ES-I3 (cell line): ENCODE results near the gene COL20A1.

Experiments used
- H3K36me3 ChIP-seq: 2 replicates; pipeline ENCODE4 v1.6.1; 2013; ENCODE audit warnings: mild to moderate bottlenecking, low read length, control low read depth, moderate library complexity; ENCODE audit not compliant: insufficient read depth
- H3K4me1 ChIP-seq: 2 replicates; pipeline ENCODE4 v1.6.1; 2013; ENCODE audit warnings: mild to moderate bottlenecking, control low read depth, low read length; ENCODE audit not compliant: insufficient read depth
- H3K9ac ChIP-seq: 2 replicates; pipeline ENCODE4 v1.6.1; 2013; ENCODE audit warnings: low read depth, mild to moderate bottlenecking, low read length, moderate library complexity
- H3K9me3 ChIP-seq: 2 replicates; pipeline ENCODE4 v1.6.1; 2013; ENCODE audit warnings: mild to moderate bottlenecking, low read length, moderate library complexity; ENCODE audit not compliant: control insufficient read depth, insufficient read depth

COL20A1 gene

DNA sequence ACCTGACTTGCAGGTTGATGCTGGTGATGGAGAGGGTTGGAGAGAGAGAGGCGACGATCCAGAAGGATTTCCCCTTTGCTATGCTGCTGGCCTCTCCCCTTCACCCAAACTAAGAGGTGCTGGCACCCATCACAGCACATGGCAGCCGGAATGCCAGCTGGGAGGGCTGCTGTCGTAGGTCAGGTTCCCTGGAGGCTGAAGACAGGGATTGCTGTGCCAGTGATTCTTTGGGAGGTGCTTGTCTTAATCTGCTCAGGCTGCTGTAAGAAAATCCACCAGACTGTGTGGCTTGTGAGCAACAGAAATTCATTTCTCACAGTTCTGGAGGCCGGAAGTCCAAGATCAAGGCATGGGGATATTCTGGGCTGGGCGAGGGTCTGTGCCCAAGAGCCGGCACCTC, 24.7 kb upstream of the COL20A1 start:
- Histone ChIP-seq H3K4me1 (peaks cover 5% of the 10 kb centered on the region; the same call in 1 of the 2 replicates), H3K9me3 (no peaks in the 10 kb centered on the region), H3K9ac (no peak overlapping the region), H3K36me3 (no peaks in the 10 kb centered on the region)

DNA sequence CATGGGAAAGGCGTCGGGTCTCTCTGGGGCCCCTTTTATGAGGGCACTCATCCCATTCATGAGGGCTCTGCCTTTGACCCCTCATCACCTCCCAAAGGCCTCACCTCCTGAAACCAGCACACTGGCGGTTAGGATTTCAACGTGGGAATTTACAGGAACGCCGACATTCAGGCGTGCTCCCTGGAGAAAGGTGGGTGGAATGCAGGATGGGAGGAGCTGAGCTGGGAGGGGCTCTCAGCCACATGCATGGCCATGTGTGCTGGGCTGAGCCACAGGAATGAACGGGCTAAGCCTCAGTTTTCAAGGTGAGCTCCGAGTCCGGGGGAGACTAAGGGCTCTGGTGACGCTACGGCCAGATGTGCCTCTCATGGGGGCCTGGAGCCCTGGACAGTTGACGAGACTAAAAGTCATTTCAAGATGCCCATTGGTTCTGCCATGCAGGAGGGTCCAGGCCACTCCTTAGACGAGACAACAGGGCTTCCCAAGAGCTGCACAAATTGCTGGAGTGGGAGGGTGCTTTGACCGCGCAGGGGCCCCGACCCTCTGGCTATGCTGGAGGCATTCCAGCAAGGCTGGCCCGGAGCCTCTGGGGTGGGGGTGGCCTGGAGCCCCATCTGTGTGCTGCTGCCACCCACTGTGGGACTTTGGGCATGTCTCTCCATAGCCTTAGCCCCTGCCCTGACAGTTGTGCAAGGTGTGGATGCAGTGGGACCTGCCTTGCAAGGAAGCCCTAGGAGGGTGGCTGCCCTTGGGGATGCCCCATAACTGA, 24.1 kb upstream of the COL20A1 start:
- H3K9me3 ChIP-seq: no peaks in the 10 kb centered on the region
- H3K4me1 ChIP-seq: peaks cover 5% of the 10 kb centered on the region; the same call in 1 of the 2 replicates
- H3K9ac ChIP-seq: no peak overlapping the region
- H3K36me3 ChIP-seq: no peaks in the 10 kb centered on the region

DNA sequence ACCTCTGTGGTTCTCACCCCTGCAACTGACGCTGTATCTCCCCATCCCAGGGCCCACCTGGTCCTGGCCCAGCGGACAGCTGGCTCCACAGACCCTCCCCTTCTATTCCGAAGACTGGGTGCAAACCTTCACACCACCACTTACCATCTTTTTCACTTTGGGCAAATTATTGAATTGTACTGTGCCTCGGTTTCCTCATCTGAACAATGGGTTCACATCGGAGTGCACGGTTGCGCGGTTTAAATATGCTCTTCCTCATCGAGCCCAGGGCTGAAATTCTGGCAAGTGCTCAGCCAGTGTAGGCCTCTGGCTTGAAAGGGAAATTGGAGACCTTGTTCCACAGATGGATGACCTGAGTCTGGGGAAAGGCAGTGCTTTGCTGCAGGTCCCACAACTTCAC, 23.3 kb upstream of the COL20A1 start:
- Histone ChIP-seq H3K9ac (no peak overlapping the region), H3K9me3 (no peaks in the 10 kb centered on the region), H3K36me3 (no peaks in the 10 kb centered on the region), H3K4me1 (peaks cover 5% of the 10 kb centered on the region; the same call in 1 of the 2 replicates)

DNA sequence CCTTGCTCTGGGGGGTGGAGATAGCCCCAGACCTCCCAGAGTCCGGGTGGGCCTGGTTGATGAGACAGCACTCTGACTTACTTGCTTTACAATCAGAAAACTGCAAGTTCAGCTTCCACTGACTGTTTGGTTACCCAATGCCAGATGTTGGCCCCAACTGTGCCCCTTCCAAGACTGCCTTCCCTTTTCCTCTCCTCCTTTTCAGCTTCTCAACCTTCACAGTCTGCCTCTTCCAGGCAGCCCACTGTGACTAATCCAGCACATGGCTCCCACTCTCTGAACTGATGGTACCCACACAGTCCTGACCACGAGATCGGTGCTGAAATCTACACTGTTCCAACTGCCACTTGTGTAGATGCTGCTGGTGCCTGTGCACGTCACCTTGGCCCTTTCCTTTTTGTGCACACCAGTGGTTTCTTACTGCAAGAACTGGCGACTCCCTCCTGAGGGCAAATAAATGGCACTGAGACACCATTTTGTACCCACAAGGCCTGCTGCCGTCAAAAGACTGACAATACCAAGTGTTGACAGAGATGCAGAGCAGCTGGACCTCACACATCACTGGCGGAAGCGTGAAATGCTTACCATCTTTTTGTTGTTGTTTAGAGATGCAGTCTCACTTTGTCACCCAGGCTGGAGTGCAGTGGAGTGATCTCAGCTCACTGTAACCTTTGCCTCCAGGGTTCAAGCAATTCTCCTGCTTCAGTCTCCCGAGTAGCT, 22.2 kb upstream of the COL20A1 start:
- peaks cover 2% of the 10 kb centered on the region; the same call in 1 of the 2 replicates for H3K36me3 ChIP-seq
- H3K9me3 ChIP-seq: no peaks in the 10 kb centered on the region
- H3K4me1 ChIP-seq: peaks cover 5% of the 10 kb centered on the region; the same call in 1 of the 2 replicates
- H3K9ac ChIP-seq: no peak overlapping the region

DNA sequence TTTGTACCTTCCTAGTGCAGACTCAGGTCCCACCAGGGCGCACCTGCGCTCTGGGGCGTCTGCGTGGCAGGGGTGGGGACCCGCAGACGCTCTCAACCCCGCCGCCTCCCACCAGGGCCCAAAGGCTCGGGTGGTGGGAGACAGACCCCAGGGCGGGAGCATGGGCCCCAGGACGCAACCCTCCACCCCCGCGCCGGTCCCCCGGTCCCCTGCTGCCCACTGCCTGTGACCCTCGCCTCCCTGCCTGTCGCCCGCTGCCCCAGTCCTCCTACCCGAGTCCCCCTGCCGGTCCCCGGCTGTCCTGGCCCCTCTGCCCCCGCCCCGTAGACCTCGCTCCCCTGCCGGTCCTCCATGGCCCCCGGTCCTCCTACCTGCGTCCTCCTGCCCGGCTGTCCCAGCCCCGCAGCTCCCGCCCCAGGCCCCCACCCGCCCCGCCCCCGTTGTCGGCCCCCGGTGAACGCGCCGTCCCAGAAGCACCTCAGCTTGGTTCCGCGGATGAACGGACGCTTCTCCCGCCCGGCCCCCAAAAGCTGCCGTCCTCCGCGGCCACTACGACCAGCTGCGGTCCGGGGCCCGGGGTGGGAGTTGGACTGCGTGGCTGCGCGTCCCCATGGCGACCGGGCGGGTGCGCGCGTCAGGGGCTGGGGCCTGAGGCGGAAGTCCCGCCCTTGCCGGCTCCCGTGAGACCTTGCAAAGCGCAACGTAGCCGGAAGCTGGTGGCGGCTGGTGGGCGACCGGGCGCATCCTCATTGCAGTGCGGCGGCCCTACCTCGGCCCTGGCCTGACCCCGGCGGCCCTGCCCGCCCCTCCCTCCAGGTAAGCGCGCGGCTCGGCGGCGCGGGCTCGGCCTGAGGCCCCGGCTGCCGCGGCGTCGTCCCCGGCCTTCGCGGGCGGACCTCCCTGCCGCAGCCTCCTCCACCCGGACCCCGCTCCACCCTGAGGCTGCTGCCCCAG, 20.6 kb upstream of the COL20A1 start, which contains the start of gene ARFGAP1:
Gene ARFGAP1, plus strand, starts transcription at position 709 of the 954 bp plus-strand sequence. CDS start 2,768 bp downstream, outside the sequence.
- Histone ChIP-seq H3K9me3 (no peaks in the 10 kb centered on the region), H3K36me3 (peaks cover 12% of the 10 kb centered on the region; the same call in 1 of the 2 replicates), H3K4me1 (peaks cover 5% of the 10 kb centered on the region; the same call in 1 of the 2 replicates), H3K9ac (peak within 1 kb of the TSS; percentile 68)

DNA sequence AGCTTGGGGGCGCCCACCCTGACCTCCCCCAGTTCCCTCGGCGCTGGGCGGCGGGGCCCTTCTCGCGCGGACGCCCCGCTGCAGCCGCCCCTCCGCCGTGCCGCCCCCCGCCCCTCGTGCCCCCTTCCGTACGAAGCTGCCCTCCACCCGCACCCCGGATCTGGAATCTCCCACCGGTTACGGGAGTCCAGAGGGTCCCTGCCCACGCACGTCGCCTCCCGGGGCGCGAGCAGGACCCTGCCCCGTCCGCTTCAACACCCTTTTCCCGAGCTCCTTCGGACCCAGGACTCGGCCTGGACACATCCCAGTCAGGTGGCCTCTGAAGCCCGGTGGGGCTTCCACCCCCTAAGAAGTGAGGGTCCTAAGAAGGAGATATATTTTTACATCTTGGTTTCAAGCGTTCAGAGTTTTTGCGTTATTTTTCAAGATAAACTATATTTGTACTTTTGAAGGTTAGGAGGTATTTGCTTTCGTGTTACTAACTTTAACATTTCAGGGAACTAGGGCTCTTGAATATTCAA, 19.9 kb upstream of the COL20A1 start:
- Histone ChIP-seq H3K9me3 (no peaks in the 10 kb centered on the region), H3K36me3 (peaks cover 12% of the 10 kb centered on the region; the same call in 1 of the 2 replicates), H3K4me1 (peaks cover 5% of the 10 kb centered on the region; the same call in 1 of the 2 replicates), H3K9ac (peak overlapping the region; percentile 68)

DNA sequence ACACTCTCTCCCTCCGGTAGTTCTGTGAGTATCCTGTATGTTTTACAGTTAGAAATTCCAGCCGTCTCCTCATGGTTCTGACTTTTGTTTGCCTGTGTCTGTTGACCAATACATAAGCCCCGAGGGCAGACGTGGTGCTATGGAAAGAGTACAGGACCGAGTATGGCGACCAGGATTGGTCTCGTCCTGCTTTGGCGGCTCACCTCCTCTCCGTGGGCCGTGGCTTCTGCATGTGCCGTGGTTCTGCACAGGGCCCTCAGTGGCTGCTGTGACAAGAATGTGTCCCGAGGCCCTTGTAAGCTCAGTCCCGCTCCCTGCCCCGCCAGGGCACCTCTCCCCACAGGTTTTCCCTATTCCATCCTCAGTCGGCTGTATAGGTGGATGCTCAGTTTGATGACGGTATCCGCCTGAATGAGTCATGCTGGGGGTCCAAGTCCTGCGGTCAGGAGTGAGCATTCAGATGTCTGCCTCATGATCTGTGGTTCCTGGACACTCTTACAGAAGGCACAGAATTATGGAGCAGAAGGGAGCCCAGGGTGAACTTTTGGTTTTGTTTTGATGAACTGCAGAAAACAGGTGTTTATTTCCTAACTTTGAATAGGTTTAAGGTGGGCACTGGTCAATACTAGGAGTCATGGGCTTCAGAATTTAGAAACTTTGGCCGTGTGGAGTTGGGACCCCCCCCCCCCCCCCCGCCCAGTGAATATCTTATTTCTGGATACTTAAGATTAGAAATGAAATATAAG, 19.2 kb upstream of the COL20A1 start:
- no peaks in the 10 kb centered on the region for H3K9me3 ChIP-seq
- H3K36me3 ChIP-seq: peaks cover 18% of the 10 kb centered on the region; the same call in 1 of the 2 replicates
- H3K4me1 ChIP-seq: peaks cover 4% of the 10 kb centered on the region; the same call in 1 of the 2 replicates
- peak overlapping the region; percentile 68 for H3K9ac ChIP-seq

DNA sequence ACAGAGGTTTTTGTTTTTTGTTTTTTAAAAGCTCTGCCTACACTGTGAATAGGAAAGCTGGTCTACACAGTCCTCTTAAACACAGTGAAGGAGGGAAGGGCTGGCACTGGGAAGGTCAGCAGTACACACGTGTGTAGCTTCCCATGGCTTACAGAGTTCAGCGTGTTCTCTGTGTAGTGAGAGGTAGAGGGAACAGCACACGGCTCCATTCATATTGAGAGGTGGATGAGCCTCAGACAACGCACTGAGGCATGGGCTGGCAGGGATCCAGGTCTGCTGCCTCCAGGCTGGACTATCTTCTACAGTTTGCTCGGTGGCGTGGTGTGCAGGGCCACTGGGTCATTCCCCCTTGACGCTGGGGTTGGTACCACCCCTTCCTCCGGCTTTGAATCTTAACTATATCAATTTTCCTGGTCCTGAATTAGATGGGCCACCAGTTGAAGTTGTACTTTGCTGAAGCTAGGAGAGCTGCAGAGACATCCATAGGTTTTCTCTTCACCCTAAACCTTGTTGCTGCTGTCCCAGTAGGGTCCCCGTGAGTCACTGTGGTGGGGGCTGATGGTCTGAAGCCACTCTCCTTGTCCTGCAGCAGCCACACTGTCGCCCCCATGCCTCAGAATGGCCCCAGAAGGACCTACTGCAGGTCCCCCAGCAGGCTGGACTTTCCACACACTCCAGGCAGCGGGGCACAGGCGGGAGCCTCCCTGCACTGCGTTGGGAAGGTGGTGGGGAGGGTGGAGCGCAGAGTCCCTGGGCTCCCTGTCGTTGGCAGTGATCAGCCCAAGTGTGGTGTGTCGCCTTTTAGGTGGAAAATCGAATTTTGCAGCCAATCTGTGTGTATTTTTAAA, 18.4 kb upstream of the COL20A1 start:
- H3K36me3 ChIP-seq: peaks cover 21% of the 10 kb centered on the region; the same call in 1 of the 2 replicates
- no peak overlapping the region for H3K9ac ChIP-seq
- H3K4me1 ChIP-seq: no peaks in the 10 kb centered on the region; the same call in 1 of the 2 replicates
- no peaks in the 10 kb centered on the region for H3K9me3 ChIP-seq

DNA sequence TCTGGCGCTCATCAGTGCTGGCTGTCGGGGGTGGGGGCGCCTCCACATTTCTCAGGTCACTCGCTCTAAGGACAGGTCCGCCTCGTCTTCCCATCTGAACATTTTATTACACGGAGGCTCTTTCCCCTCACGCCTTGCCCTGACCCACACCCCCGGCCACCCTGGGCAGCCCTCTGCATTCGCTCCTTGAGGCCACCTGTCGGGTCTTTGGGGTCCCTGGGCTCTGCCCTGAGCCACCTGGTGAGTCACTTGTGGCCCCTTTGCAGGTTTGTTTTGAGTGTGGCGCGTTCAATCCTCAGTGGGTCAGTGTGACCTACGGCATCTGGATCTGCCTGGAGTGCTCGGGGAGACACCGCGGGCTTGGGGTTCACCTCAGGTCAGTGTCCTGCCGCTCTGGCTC, 17.2 kb upstream of the COL20A1 start:
- no peak overlapping the region for H3K9ac ChIP-seq
- no peaks in the 10 kb centered on the region for H3K9me3 ChIP-seq
- no peaks in the 10 kb centered on the region; the same call in 1 of the 2 replicates for H3K4me1 ChIP-seq
- H3K36me3 ChIP-seq: peaks cover 21% of the 10 kb centered on the region; the same call in 1 of the 2 replicates

DNA sequence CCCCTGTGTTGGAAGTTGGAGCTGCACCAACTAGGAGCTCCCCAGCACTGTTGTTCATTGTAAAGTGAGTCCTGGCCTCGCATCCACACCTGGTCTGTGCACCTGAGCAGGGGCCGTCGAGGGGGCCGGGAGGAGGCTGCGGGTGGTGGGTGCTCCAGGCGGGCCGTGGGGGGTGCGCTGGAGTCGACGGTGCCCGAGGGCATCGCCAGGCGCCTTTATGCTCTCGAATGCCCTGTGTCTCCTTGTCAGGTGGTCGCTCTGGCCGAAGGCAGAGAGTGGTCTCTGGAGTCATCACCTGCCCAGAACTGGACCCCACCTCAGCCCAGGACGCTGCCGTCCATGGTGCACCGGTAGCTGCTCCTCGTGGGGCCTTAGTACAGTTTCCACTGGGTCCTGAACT, 16.0 kb upstream of the COL20A1 start:
- peaks cover 21% of the 10 kb centered on the region; the same call in 1 of the 2 replicates for H3K36me3 ChIP-seq
- no peaks in the 10 kb centered on the region for H3K9me3 ChIP-seq
- no peak overlapping the region for H3K9ac ChIP-seq
- no peaks in the 10 kb centered on the region; the same call in 1 of the 2 replicates for H3K4me1 ChIP-seq

DNA sequence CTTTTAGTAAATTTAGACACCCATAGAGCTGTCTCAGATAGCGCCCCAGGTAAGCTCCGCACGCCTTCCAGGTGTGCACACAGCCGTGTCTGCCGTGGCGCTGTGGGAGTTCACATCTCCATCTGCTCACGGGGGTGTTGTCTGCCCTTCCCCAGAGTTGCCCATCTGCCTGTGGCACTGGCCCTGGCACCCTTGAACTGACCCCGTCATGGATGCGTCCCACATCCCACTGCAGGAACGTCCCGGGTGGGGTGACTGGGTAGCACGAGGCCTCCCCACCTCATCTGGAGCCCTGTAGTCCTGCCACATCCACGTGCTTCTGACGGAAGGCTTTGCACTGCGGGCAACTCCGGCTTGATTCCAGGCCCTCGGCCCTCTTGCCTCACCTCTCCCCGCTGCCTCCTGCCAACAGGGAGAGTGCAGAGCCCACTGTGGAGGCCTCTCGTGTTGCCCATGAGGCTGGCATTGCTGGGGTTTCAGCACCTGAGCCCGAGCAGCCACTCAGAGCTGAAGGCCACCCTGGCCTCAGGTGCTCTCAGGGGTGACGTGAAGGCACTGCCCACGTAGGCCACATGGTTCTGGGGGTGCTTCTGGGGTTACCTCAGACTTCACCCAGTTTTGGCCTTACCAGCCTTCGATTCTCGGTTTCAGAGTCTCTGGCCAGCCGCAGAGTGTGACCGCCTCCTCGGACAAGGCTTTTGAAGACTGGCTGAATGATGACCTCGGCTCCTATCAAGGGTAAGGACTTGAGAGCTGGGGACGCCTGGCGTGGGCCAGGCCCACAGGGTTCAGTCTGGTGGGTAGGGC, 15.3 kb upstream of the COL20A1 start:
- H3K9me3 ChIP-seq: no peaks in the 10 kb centered on the region
- H3K4me1 ChIP-seq: no peaks in the 10 kb centered on the region; the same call in 1 of the 2 replicates
- H3K9ac ChIP-seq: no peak overlapping the region
- peaks cover 21% of the 10 kb centered on the region; the same call in 1 of the 2 replicates for H3K36me3 ChIP-seq

DNA sequence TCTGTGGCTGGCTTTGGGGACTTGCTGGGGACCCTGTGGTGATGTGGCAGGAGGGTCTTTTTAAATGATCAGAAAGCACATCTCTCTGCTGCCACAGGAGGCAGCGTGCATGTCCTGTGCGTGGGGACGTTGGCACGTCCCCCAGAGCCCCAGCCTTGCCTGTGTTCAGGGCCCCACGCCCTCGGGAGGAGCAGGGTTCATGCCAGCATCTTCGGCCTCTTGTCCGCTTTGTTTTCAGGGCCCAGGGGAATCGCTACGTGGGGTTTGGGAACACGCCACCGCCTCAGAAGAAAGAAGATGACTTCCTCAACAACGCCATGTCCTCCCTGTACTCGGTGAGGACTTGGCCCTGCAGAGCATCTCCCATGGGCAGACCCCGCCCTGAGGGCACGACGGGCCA, 14.3 kb upstream of the COL20A1 start:
- H3K9me3 ChIP-seq: no peaks in the 10 kb centered on the region
- no peak overlapping the region for H3K9ac ChIP-seq
- H3K4me1 ChIP-seq: no peaks in the 10 kb centered on the region; the same call in 1 of the 2 replicates
- H3K36me3 ChIP-seq: peaks cover 21% of the 10 kb centered on the region; the same call in 1 of the 2 replicates
